ENCODE measurements around the gene NEU1. TPM values are rescaled to one million over a fixed set of nuclear protein-coding genes. Genes with fewer than 3 reads are reported as not detected.
A peak's percentile ranks its signal among the peaks of the same experiment; 100 is the strongest.
"Not testable (repeated sequence)": the region's sequence is repeated elsewhere in the genome, so short reads cannot be mapped to it uniquely, and the experiment has no call there.

Gene NEU1
- total RNA-seq, 1 donor from 2014 or later = 46.9 TPM

DNA sequence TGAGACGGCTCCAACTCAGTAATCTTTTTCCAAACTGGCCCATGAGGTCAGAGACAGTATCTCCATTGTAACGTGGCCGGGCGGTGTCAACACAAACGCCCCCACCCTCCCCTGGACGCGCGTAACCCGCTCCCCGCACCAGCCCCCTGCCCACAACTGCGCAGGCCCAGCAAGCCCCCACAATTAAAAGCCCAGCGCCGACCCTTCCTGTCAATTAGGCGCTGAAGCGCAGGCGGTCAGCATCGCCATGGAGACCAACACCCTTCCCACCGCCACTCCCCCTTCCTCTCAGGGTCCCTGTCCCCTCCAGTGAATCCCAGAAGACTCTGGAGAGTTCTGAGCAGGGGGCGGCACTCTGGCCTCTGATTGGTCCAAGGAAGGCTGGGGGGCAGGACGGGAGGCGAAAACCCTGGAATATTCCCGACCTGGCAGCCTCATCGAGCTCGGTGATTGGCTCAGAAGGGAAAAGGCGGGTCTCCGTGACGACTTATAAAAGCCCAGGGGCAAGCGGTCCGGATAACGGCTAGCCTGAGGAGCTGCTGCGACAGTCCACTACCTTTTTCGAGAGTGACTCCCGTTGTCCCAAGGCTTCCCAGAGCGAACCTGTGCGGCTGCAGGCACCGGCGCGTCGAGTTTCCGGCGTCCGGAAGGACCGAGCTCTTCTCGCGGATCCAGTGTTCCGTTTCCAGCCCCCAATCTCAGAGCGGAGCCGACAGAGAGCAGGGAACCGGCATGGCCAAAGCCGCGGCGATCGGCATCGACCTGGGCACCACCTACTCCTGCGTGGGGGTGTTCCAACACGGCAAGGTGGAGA lies 47.4 kb downstream of the NEU1 start, which contains the start of the genes HSPA1A and HSPA1L:
Gene HSPA1A, plus strand, starts transcription at position 519 of the 814 bp plus-strand sequence. Its CDS starts 214 bp downstream, at position 733.
Gene HSPA1L, minus strand, starts transcription at position 259 of the 814 bp plus-strand sequence. CDS start 3,311 bp downstream, outside the sequence.
- TF ChIP-seq, protein P1, sequence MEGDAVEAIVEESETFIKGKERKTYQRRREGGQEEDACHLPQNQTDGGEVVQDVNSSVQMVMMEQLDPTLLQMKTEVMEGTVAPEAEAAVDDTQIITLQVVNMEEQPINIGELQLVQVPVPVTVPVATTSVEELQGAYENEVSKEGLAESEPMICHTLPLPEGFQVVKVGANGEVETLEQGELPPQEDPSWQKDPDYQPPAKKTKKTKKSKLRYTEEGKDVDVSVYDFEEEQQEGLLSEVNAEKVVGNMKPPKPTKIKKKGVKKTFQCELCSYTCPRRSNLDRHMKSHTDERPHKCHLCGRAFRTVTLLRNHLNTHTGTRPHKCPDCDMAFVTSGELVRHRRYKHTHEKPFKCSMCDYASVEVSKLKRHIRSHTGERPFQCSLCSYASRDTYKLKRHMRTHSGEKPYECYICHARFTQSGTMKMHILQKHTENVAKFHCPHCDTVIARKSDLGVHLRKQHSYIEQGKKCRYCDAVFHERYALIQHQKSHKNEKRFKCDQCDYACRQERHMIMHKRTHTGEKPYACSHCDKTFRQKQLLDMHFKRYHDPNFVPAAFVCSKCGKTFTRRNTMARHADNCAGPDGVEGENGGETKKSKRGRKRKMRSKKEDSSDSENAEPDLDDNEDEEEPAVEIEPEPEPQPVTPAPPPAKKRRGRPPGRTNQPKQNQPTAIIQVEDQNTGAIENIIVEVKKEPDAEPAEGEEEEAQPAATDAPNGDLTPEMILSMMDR (conservative IDR thresholded peaks at IDR 0.05) = no peak
- Mint-ChIP-seq H3K4me3 (peak within 1 kb of the TSS; percentile 87), H3K4me1 (ENCODE audit: unreplicated experiment) (peaks cover 4% of the 10 kb centered on the region), H3K27me3 (no peaks in the 10 kb centered on the region), H3K9me3 (no peaks in the 10 kb centered on the region), H3K27ac (peak within 1 kb of the TSS; percentile 93), H3K36me3 (peaks cover 4% of the 10 kb centered on the region)
- DNase-seq (ENCODE audit: extremely low spot score, unreplicated experiment) = peak; percentile 80

DNA sequence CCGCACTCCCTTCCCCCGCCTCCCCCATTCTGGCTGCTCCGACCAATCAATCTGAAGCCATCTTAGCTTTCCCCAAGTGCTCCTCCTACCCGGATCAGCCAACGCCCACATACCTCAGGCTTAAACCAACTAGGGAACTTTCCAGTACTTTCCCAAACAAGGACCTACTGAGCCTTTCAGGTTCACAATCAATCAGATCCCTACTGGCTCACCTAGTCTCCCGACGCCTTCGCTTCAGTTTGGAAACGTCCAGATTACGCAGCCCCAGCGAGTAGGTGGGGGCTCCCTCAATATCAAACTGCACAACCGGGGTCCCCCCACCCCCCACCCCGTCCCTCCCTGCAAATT lies 48.0 kb downstream of the NEU1 start:
- no peaks in the 10 kb centered on the region for H3K27me3 Mint-ChIP-seq
- peak overlapping the region; percentile 87 for H3K4me3 Mint-ChIP-seq
- H3K9me3 Mint-ChIP-seq = no peaks in the 10 kb centered on the region
- no peak for DNase-seq (ENCODE audit: extremely low spot score, unreplicated experiment)
- H3K27ac Mint-ChIP-seq = peak overlapping the region; percentile 93
- peaks cover 4% of the 10 kb centered on the region for H3K36me3 Mint-ChIP-seq
- H3K4me1 Mint-ChIP-seq (ENCODE audit: unreplicated experiment) = no peaks in the 10 kb centered on the region
- TF ChIP-seq, protein P1 (conservative IDR thresholded peaks at IDR 0.05) = no peak

DNA sequence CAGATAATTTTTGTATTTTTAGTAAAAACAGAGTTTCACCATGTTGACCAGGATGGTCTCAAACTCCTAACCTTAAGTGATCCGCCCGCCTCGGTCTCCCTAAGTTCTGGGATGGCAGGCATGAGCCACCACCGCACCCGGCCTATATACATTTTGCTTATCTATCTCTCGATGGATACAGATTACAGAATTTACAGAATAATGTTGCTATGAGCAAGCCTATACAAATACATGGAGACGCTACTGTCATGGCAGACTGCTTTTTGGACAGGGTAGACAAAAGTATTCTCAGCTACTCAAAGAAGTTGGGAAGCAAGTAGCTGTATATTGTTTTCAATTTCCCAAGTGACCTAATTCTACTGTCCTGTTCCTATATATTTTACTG lies 49.2 kb downstream of the NEU1 start:
- Mint-ChIP-seq H3K4me1 (ENCODE audit: unreplicated experiment) (no peaks in the 10 kb centered on the region), H3K36me3 (peaks cover 4% of the 10 kb centered on the region), H3K4me3 (no peak overlapping the region), H3K27ac (peak overlapping the region; percentile 93), H3K27me3 (no peaks in the 10 kb centered on the region), H3K9me3 (no peaks in the 10 kb centered on the region)
- TF ChIP-seq, protein P1 (conservative IDR thresholded peaks at IDR 0.05) = no peak
- no peak for DNase-seq (ENCODE audit: extremely low spot score, unreplicated experiment)

DNA sequence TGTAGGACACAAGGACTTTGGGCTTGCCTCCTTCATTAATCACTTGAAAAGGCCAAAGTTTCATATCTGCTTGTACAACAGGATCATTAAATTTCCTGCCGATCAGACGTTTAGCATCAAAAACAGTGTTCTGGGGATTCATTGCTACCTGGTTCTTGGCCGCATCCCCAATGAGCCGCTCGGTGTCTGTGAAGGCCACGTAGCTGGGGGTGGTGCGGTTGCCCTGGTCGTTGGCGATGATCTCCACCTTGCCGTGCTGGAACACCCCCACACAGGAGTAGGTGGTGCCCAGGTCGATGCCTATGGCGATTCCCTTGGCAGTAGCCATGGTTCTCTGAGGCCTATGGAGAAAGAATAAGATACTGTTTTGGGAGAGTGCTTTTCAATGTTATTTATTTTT lies 51.0 kb downstream of the NEU1 start:
- Mint-ChIP-seq H3K4me1 (ENCODE audit: unreplicated experiment) (no peaks in the 10 kb centered on the region), H3K9me3 (no peaks in the 10 kb centered on the region), H3K27me3 (no peaks in the 10 kb centered on the region), H3K36me3 (no peaks in the 10 kb centered on the region), H3K4me3 (no peak overlapping the region), H3K27ac (no peak overlapping the region)
- no peak for DNase-seq (ENCODE audit: extremely low spot score, unreplicated experiment)
- TF ChIP-seq, protein P1 (conservative IDR thresholded peaks at IDR 0.05) = no peak

DNA sequence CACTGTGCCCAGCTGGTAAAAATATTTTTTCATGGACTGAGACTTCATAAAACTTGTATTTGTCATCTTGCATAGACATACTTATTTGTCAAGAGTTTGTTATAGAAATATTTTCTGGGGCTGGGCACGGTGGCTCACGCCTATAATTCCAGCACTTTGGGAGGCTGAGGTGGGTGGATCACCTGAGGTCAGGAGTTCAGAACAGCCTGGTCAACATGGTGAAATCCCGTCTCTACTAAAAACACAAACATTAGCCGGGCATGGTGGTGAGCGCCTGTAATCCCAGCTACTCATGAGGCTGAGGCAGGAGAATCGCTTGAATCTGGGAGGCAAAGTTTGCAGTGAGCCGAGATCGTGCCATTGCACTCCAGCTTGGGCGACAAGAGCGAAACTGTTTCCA lies 54.0 kb downstream of the NEU1 start:
- H3K27me3 Mint-ChIP-seq; DNase-seq (ENCODE audit: extremely low spot score, unreplicated experiment); H3K4me3 Mint-ChIP-seq; H3K9me3 Mint-ChIP-seq; H3K36me3 Mint-ChIP-seq; H3K4me1 Mint-ChIP-seq (ENCODE audit: unreplicated experiment): not testable (repeated sequence)
- H3K27ac Mint-ChIP-seq = peak overlapping the region; percentile 70

Other genes with a start within 250 kb of the NEU1 start
- 0.59 and 3.8 TPM in 2 replicates for gene AIF1, start 247.6 kb downstream of the NEU1 start, total RNA-seq (ENCODE audit: low replicate concordance)
- gene PRRC2A, start 242.1 kb downstream of the NEU1 start, total RNA-seq (ENCODE audit: low replicate concordance) = 151 and 235 TPM in 2 replicates
- 334 and 378 TPM in 2 replicates for gene BAG6, start 210.2 kb downstream of the NEU1 start, total RNA-seq (ENCODE audit: low replicate concordance)
- gene APOM, start 206.9 kb downstream of the NEU1 start, total RNA-seq (ENCODE audit: low replicate concordance) = 11.2 and 20.9 TPM in 2 replicates
- gene C6orf47, start 202.0 kb downstream of the NEU1 start, total RNA-seq (ENCODE audit: low replicate concordance) = 22.3 and 28.1 TPM in 2 replicates
- 17.6 and 20.2 TPM in 2 replicates for gene GPANK1, start 197.8 kb downstream of the NEU1 start, total RNA-seq (ENCODE audit: low replicate concordance)
- 142 and 175 TPM in 2 replicates for gene CSNK2B, start 196.7 kb downstream of the NEU1 start, total RNA-seq (ENCODE audit: low replicate concordance)
- 13.9 and 22.0 TPM in 2 replicates for gene LY6G5B, start 192.8 kb downstream of the NEU1 start, total RNA-seq (ENCODE audit: low replicate concordance)
- 2.0 and 2.3 TPM in 2 replicates for gene LY6G5C, start 181.8 kb downstream of the NEU1 start, total RNA-seq (ENCODE audit: low replicate concordance)
- gene ABHD16A, start 159.5 kb downstream of the NEU1 start, total RNA-seq (ENCODE audit: low replicate concordance) = 80.9 and 91.3 TPM in 2 replicates
- not detected in 2 replicates for gene LY6G6F, start 156.0 kb downstream of the NEU1 start, total RNA-seq (ENCODE audit: low replicate concordance)
- 1.5 TPM in 1 of 2 replicates, not detected in the other for gene LY6G6D, start 147.5 kb downstream of the NEU1 start, total RNA-seq (ENCODE audit: low replicate concordance)
- 2.5 and 16.2 TPM in 2 replicates for gene LY6G6C, start 141.1 kb downstream of the NEU1 start, total RNA-seq (ENCODE audit: low replicate concordance)
- 0.41 and 0.81 TPM in 2 replicates for gene MPIG6B, start 139.4 kb downstream of the NEU1 start, total RNA-seq (ENCODE audit: low replicate concordance)
- 101 and 138 TPM in 2 replicates for gene DDAH2, start 133.5 kb downstream of the NEU1 start, total RNA-seq (ENCODE audit: low replicate concordance)
- gene CLIC1, start 126.3 kb downstream of the NEU1 start, total RNA-seq (ENCODE audit: low replicate concordance) = 294 and 381 TPM in 2 replicates
- gene MSH5, start 122.8 kb downstream of the NEU1 start, total RNA-seq (ENCODE audit: low replicate concordance) = 20.7 and 46.7 TPM in 2 replicates
- gene SAPCD1, start 100.2 kb downstream of the NEU1 start, total RNA-seq (ENCODE audit: low replicate concordance) = 3.2 and 8.9 TPM in 2 replicates
- gene VWA7, start 85.5 kb downstream of the NEU1 start, total RNA-seq (ENCODE audit: low replicate concordance) = 6.1 and 6.4 TPM in 2 replicates
- 89.0 and 104 TPM in 2 replicates for gene VARS1, start 67.1 kb downstream of the NEU1 start, total RNA-seq (ENCODE audit: low replicate concordance)
- 57.9 and 74.5 TPM in 2 replicates for gene LSM2, start 55.9 kb downstream of the NEU1 start, total RNA-seq (ENCODE audit: low replicate concordance)
- 1.8 and 1.9 TPM in 2 replicates for gene HSPA1L, start 47.5 kb downstream of the NEU1 start, total RNA-seq (ENCODE audit: low replicate concordance)
- gene HSPA1A, start 47.3 kb downstream of the NEU1 start, total RNA-seq (ENCODE audit: low replicate concordance) = 45.7 and 54.7 TPM in 2 replicates
- 132 and 252 TPM in 2 replicates for gene HSPA1B, start 35.1 kb downstream of the NEU1 start, total RNA-seq (ENCODE audit: low replicate concordance)
- 8.8 and 10.6 TPM in 2 replicates for gene SLC44A4, start 16.2 kb upstream of the NEU1 start, total RNA-seq (ENCODE audit: low replicate concordance)
- gene EHMT2, start 34.9 kb upstream of the NEU1 start, total RNA-seq (ENCODE audit: low replicate concordance) = 59.9 and 136 TPM in 2 replicates
- gene ZBTB12, start 39.3 kb upstream of the NEU1 start, total RNA-seq (ENCODE audit: low replicate concordance) = 8.2 and 37.7 TPM in 2 replicates
- gene C2, start 64.9 kb upstream of the NEU1 start, total RNA-seq (ENCODE audit: low replicate concordance) = 2.2 and 3.6 TPM in 2 replicates
- gene CFB, start 83.3 kb upstream of the NEU1 start, total RNA-seq (ENCODE audit: low replicate concordance) = 7.8 and 13.6 TPM in 2 replicates
- 63.9 and 73.0 TPM in 2 replicates for gene NELFE, start 96.2 kb upstream of the NEU1 start, total RNA-seq (ENCODE audit: low replicate concordance)
- gene SKIC2, start 96.4 kb upstream of the NEU1 start, total RNA-seq (ENCODE audit: low replicate concordance) = 84.2 and 100 TPM in 2 replicates
- gene DXO, start 109.3 kb upstream of the NEU1 start, total RNA-seq (ENCODE audit: low replicate concordance) = 24.2 and 28.9 TPM in 2 replicates
- 5.2 and 9.7 TPM in 2 replicates for gene C4A, start 119.2 kb upstream of the NEU1 start, total RNA-seq (ENCODE audit: low replicate concordance)
- gene C4B, start 152.0 kb upstream of the NEU1 start, total RNA-seq (ENCODE audit: low replicate concordance) = 5.3 and 9.2 TPM in 2 replicates
- gene CYP21A2, start 175.6 kb upstream of the NEU1 start, total RNA-seq (ENCODE audit: low replicate concordance) = 0.14 and 0.68 TPM in 2 replicates
- 20.8 and 22.2 TPM in 2 replicates for gene TNXB, start 246.5 kb upstream of the NEU1 start, total RNA-seq (ENCODE audit: low replicate concordance)

Data from type B pancreatic cell (in vitro differentiated cells).